HG03520 (cell line): Measurements from ENCODE around the gene EME1.

Source experiments
- ATAC-seq: cut with Tn5 transposase; IDR thresholded peaks from one replicate; pipeline ENCODE4 v1.9.1; 2021; ENCODE audit warnings: mild to moderate bottlenecking, moderate library complexity; ENCODE audit not compliant: unreplicated experiment

The EME1 gene

GRCh38 chr17:50361561-50362480, 11.2 kb upstream of the EME1 start:
- ATAC-seq = no peak

DNA sequence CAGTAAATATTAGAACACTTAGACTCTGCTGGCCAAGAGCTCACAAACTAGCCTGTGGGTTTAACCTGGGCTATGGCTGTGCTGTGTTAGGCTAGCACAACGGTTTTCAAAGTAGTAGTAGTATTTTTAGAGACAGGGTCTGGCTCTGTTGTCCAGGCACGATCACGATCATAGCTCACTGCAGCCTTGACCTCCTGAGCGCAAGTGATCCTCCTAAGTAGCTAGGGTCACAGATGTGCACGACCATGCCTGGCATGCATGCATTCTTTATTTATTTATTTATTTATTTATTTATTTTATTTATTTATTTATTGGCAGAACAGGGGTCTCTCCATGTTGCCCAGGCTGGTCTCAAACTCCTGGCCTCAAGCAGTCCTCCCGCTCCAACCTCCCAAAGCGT, 10.4 kb upstream of the EME1 start:
- ATAC-seq = no peak

- no peak for ATAC-seq
These were observed 9.6 kb upstream of the EME1 start for GRCh38 chr17:50363217-50364060.

DNA sequence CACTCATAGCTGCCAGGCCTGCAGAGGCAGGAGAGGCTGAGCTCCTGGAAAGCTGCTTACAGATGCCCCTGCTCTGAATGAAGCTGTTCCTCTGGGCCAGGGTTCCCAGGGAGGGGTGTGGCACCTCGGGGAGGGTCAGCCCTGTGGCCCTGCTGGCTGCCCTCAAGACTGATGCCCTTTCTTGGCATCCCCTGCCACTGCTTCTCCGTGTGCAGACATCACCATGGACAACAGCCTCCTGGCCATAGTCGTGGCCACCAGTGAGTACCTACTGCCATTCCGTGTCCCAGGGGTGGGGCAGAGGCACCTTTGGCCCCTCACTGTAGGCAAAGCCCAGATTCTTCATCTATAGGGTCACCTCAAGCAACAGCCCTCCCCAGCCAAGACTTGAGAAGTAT, 9.0 kb upstream of the EME1 start:
- ATAC-seq = no peak

GRCh38 chr17:50364715-50365114, 8.3 kb upstream of the EME1 start:
- no peak for ATAC-seq

- ATAC-seq = no peak
These were observed 7.9 kb upstream of the EME1 start for GRCh38 chr17:50365165-50365564.

DNA sequence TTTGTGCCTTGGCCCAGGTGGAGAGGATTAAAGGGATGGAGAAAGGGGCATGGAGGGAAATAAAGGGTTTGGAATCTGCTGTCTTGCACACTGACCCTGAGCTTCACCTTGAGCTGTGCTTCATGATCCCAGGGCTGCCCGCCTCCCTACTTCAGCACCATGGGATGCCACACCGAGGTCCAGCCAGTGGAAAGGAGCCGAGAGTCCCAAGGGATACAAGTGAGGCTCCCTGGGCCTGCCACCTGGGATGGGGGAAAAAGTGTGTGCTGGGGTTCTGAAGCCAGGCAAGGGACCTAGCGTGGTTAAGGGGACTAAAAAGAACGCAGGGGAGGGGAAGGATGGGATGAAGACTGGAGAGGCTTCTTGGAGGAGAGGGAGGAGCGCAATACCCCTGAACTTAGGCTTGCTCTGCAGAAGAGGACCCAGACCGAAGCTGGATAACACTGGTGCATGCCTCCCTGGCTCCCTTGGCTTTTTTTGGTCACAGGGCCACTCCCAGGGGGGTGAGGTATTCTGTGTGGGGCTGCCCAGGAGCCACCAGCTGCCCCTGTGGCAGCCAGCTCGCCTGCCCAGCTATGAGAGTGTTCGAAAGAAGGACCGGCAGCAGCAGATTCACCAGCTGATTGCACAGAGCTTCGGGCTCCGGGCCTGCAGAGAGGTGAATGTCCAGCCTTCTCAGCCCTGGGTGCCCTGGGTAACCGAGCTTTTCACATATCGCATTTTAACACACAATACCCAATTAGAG, 7.2 kb upstream of the EME1 start:
- no peak for ATAC-seq

- ATAC-seq = no peak
These were observed 5.6 kb upstream of the EME1 start for GRCh38 chr17:50367401-50367800.

DNA sequence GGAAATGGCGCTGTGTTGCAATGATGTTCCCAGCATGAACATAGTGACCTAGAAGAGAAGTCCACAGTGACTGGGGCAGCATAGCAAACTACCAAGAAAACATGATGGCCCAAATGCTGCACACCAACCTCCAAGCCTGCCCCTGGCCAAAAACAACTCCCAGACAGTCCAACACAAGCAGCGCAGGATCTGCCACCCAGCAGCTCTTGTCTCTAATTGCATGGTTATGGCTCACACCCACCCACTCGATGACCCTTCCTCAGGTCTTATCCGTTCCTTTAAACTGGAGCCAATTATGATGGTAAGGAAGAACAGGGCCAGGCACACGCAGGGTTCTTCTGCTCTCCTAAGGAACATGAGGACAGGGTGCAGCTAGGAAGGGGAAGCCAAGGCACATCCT, 3.0 kb upstream of the EME1 start:
- ATAC-seq = no peak

DNA sequence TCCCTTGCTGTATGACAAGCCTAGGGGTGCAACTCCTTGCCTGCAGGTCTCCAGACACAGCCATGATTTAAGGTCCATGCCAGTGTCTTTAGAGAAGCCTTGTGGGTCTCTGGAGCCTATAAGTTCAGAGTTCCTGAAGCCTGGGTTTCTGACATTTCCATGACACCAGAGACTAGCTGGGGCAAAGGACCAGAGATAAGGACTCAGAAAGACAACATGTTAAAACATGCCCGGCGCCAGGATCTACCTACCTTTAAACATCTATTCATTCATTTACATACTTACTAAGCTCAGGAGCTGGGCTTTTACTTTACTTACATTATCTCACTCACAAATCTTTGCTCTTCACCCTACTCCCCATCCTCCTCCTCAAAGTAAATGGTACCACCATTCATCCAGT, 1.5 kb upstream of the EME1 start:
- ATAC-seq = no peak

- ATAC-seq = no peak
These were observed 739 bp upstream of the EME1 start for GRCh38 chr17:50372222-50372757.

DNA sequence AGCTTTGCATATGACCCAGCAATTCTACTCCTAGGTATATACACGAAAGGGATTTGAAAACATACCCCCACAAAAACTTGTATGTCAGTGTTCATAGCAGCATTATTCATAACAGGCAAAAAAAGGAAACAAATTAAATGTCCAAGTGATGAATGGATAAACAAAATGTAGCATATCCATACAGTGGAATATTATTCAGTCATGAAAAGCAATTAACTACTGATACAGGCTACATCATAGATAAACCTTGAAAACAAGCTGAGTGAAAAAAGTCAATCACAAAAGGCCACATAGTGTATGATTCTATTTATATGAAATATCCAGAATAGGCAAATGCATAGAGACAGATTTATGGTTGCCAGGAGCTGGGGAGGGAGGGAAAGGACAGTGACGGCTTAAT, 676 bp downstream of the EME1 start:
- no peak for ATAC-seq

DNA sequence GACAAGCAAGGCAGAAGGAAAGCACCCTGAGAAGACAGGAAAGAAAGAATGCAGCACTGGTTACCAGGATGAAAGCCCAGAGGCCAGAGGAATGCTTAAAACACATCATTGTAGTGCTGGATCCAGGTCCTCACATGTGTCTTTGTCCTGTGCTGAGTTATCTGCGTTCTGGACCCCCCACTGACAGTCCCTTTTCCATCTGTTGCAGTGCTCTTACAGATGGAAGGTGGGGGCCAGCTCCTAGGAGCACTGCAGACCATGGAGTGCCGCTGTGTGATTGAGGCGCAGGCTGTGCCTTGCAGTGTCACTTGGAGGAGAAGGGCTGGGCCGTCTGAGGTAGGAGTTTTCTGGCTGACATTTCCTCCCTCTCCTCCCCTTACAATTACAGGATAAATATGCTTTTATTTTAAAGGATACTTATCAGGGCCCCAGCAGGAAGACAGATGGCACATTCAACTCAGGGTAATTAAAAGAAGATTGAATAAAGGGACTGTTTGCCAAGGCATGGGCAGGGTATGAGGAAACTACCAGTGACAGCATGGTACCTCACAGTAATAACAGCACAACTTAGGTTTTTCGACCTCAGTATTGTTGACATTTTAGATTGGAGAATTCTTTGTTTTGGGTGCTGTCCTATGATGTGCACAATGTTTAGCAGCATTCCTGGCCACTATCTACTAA, 3.0 kb downstream of the EME1 start:
- ATAC-seq = no peak

GRCh38 chr17:50379351-50380132, 6.5 kb downstream of the EME1 start:
- no peak for ATAC-seq

DNA sequence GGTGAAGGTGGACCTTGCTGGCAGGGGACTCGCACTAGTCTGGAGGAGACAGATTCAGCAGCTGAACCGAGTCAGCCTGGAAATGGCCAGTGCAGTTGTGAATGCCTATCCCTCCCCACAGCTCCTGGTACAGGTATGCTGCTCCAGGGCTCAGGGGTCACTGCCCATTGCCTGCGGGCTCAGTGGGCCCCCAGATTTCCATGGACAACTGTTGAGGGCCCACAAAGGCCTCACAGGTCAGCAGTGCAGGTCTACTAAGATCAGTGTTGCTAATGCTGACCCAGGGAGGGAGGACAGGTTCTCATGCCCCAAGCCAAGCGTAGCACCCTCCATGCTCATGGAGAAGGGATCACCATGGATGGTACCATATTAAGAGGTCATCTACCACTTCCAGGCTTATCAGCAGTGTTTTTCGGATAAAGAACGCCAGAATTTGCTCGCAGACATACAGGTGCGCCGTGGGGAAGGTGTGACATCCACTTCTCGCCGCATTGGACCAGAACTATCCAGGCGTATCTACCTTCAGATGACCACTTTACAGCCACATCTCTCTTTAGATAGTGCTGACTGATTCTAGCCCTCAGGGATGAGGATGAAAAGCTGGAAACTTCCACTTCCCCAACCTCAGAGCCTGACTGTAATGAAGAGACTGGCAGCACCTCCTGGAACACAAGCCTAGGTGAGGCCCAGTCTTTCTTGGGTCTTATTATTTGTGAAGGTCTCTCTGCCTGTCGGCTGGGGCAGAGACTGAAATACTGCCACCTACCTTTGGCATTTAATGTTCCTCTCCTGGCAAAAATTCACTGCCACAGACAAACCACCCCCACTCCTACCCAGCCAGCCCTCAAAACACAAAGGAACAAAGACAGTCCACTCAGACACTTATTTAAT, 7.6 kb downstream of the EME1 start:
- no peak for ATAC-seq

GRCh38 chr17:50381260-50381815, 8.3 kb downstream of the EME1 start:
- no peak for ATAC-seq

DNA sequence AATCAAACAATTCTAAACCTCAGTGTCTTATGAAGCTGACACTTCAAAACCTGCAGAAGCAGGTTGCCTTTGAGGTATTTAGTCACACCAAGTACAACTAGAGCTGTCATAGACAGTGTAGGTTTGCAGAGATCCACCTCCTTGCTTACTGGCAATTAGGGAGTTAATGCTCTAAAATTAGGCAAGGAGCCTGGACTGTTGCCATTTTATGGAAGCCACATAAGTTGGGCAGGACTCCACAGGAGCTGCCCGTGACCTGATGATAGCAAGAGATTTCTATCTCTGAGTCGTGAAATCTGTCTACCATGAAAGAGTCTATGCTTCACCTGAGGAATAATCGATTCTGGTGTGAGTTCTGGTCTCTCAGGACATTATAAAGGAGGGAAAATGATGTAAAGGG, 8.9 kb downstream of the EME1 start:
- no peak for ATAC-seq

GRCh38 chr17:50382931-50383330, 9.9 kb downstream of the EME1 start:
- ATAC-seq = no peak
